ENCODE measurements around the gene MRPS17. TPM values are rescaled to one million over a fixed set of nuclear protein-coding genes. Genes with fewer than 3 reads are reported as not detected.

Gene MRPS17
- total RNA-seq, 1 experiment from 2014 or later: 25.7 TPM

- DNase-seq: peak; percentile 97
- peak within 1 kb of the TSS; percentile 72 for H3K4me3 ChIP-seq (ENCODE audit: insufficient read depth, low read depth, low read length)
Observed at GRCh38 chr7:55964261-55965099, 12.8 kb downstream of the MRPS17 start, which contains the start of gene NIPSNAP2. NIPSNAP2 (plus strand) TSS chr7:55964585; CDS start chr7:55964610, 25 bp downstream.

GRCh38 chr7:55965100-55965470 is 13.4 kb downstream of the MRPS17 start:
- Histone ChIP-seq H3K27me3 (ENCODE audit: control insufficient read depth, insufficient read depth, low read length) (peaks cover 2% of the 10 kb centered on the region), H3K4me3 (ENCODE audit: insufficient read depth, low read depth, low read length) (peak overlapping the region; percentile 72), H3K36me3 (replicated peaks; ENCODE audit: control insufficient read depth, insufficient read depth, low read length) (peaks cover 2% of the 10 kb centered on the region; the same call in 1 of the 2 replicates)
- DNase-seq: no peak

More at GRCh38 chr7:55964261-55965099, 12.8 kb downstream of the MRPS17 start, which contains the start of gene NIPSNAP2:
- peaks cover 2% of the 10 kb centered on the region; the same call in 1 of the 2 replicates for H3K36me3 ChIP-seq (replicated peaks; ENCODE audit: control insufficient read depth, insufficient read depth, low read length)
- H3K27me3 ChIP-seq (ENCODE audit: control insufficient read depth, insufficient read depth, low read length): peaks cover 2% of the 10 kb centered on the region

GRCh38 chr7:55965805-55966421 is 14.2 kb downstream of the MRPS17 start:
- peaks cover 2% of the 10 kb centered on the region; the same call in 1 of the 2 replicates for H3K36me3 ChIP-seq (replicated peaks; ENCODE audit: control insufficient read depth, insufficient read depth, low read length)
- no peak for DNase-seq
- no peak overlapping the region for H3K4me3 ChIP-seq (ENCODE audit: insufficient read depth, low read depth, low read length)
- peaks cover 2% of the 10 kb centered on the region for H3K27me3 ChIP-seq (ENCODE audit: control insufficient read depth, insufficient read depth, low read length)

- peaks cover 2% of the 10 kb centered on the region for H3K27me3 ChIP-seq (ENCODE audit: control insufficient read depth, insufficient read depth, low read length)
- H3K36me3 ChIP-seq (replicated peaks; ENCODE audit: control insufficient read depth, insufficient read depth, low read length): peaks cover 2% of the 10 kb centered on the region; the same call in 1 of the 2 replicates
- DNase-seq: no peak
- no peak overlapping the region for H3K4me3 ChIP-seq (ENCODE audit: insufficient read depth, low read depth, low read length)
Observed at GRCh38 chr7:55966851-55967250, 15.2 kb downstream of the MRPS17 start.

- Histone ChIP-seq H3K27me3 (ENCODE audit: control insufficient read depth, insufficient read depth, low read length) (no peaks in the 10 kb centered on the region), H3K4me3 (ENCODE audit: insufficient read depth, low read depth, low read length) (no peak overlapping the region), H3K36me3 (replicated peaks; ENCODE audit: control insufficient read depth, insufficient read depth, low read length) (peaks cover 2% of the 10 kb centered on the region; the same call in 1 of the 2 replicates)
- no peak for DNase-seq
Observed at GRCh38 chr7:55969391-55969790, 17.7 kb downstream of the MRPS17 start.

GRCh38 chr7:55970561-55970960 is 18.9 kb downstream of the MRPS17 start:
- H3K4me3 ChIP-seq (ENCODE audit: insufficient read depth, low read depth, low read length): no peak overlapping the region
- H3K36me3 ChIP-seq (replicated peaks; ENCODE audit: control insufficient read depth, insufficient read depth, low read length): peaks cover 2% of the 10 kb centered on the region; the same call in 1 of the 2 replicates
- no peak for DNase-seq
- no peaks in the 10 kb centered on the region for H3K27me3 ChIP-seq (ENCODE audit: control insufficient read depth, insufficient read depth, low read length)

- no peak overlapping the region for H3K4me3 ChIP-seq (ENCODE audit: insufficient read depth, low read depth, low read length)
- H3K36me3 ChIP-seq (replicated peaks; ENCODE audit: control insufficient read depth, insufficient read depth, low read length): peaks cover 2% of the 10 kb centered on the region; the same call in 1 of the 2 replicates
- DNase-seq: no peak
- H3K27me3 ChIP-seq (ENCODE audit: control insufficient read depth, insufficient read depth, low read length): no peaks in the 10 kb centered on the region
Observed at GRCh38 chr7:55970978-55971377, 19.3 kb downstream of the MRPS17 start.

GRCh38 chr7:55973747-55974250 is 22.1 kb downstream of the MRPS17 start:
- H3K4me3 ChIP-seq (ENCODE audit: insufficient read depth, low read depth, low read length): no peak overlapping the region
- peaks cover 6% of the 10 kb centered on the region for H3K36me3 ChIP-seq (replicated peaks; ENCODE audit: control insufficient read depth, insufficient read depth, low read length)
- no peaks in the 10 kb centered on the region for H3K27me3 ChIP-seq (ENCODE audit: control insufficient read depth, insufficient read depth, low read length)
- DNase-seq: no peak

- Histone ChIP-seq H3K36me3 (replicated peaks; ENCODE audit: control insufficient read depth, insufficient read depth, low read length) (peaks cover 19% of the 10 kb centered on the region), H3K27me3 (ENCODE audit: control insufficient read depth, insufficient read depth, low read length) (no peaks in the 10 kb centered on the region), H3K4me3 (ENCODE audit: insufficient read depth, low read depth, low read length) (no peak overlapping the region)
- no peak for DNase-seq
Observed at GRCh38 chr7:55975988-55976633, 24.4 kb downstream of the MRPS17 start.

- DNase-seq: no peak
- Histone ChIP-seq H3K4me3 (ENCODE audit: insufficient read depth, low read depth, low read length) (no peak overlapping the region), H3K27me3 (ENCODE audit: control insufficient read depth, insufficient read depth, low read length) (no peaks in the 10 kb centered on the region), H3K36me3 (replicated peaks; ENCODE audit: control insufficient read depth, insufficient read depth, low read length) (peaks cover 24% of the 10 kb centered on the region)
Observed at GRCh38 chr7:55977831-55978230, 26.2 kb downstream of the MRPS17 start.

GRCh38 chr7:55980266-55980665 is 28.6 kb downstream of the MRPS17 start:
- Histone ChIP-seq H3K36me3 (replicated peaks; ENCODE audit: control insufficient read depth, insufficient read depth, low read length) (peaks cover 28% of the 10 kb centered on the region), H3K4me3 (ENCODE audit: insufficient read depth, low read depth, low read length) (no peak overlapping the region), H3K27me3 (ENCODE audit: control insufficient read depth, insufficient read depth, low read length) (no peaks in the 10 kb centered on the region)
- DNase-seq: no peak

- H3K36me3 ChIP-seq (replicated peaks; ENCODE audit: control insufficient read depth, insufficient read depth, low read length): peaks cover 26% of the 10 kb centered on the region
Observed at GRCh38 chr7:55983537-55983936, 31.9 kb downstream of the MRPS17 start.

GRCh38 chr7:55992346-55992745 is 40.7 kb downstream of the MRPS17 start:
- no peak for DNase-seq
- no peak overlapping the region for H3K4me3 ChIP-seq (ENCODE audit: insufficient read depth, low read depth, low read length)
- H3K27me3 ChIP-seq (ENCODE audit: control insufficient read depth, insufficient read depth, low read length): no peaks in the 10 kb centered on the region
- peaks cover 8% of the 10 kb centered on the region for H3K36me3 ChIP-seq (replicated peaks; ENCODE audit: control insufficient read depth, insufficient read depth, low read length)

More at GRCh38 chr7:55983537-55983936, 31.9 kb downstream of the MRPS17 start:
- DNase-seq: no peak
- Histone ChIP-seq H3K4me3 (ENCODE audit: insufficient read depth, low read depth, low read length) (no peak overlapping the region), H3K27me3 (ENCODE audit: control insufficient read depth, insufficient read depth, low read length) (no peaks in the 10 kb centered on the region)

- Histone ChIP-seq H3K4me3 (ENCODE audit: insufficient read depth, low read depth, low read length) (no peak overlapping the region), H3K36me3 (replicated peaks; ENCODE audit: control insufficient read depth, insufficient read depth, low read length) (peaks cover 8% of the 10 kb centered on the region), H3K27me3 (ENCODE audit: control insufficient read depth, insufficient read depth, low read length) (no peaks in the 10 kb centered on the region)
- no peak for DNase-seq
Observed at GRCh38 chr7:55996856-55997500, 45.3 kb downstream of the MRPS17 start.

All from H7 (cell line).